Ovary (tissue), 9 donors: ENCODE measurements around the gene MAML2. TPM values are rescaled to one million over a fixed set of nuclear protein-coding genes. Genes with fewer than 3 reads are reported as not detected.

Experiments
- DNase-seq, 5 donors: peaks; one replicate each; pipeline ENCODE4 v3.0.0-alpha.2; 2019 to 2020
- H3K27ac ChIP-seq, 2 donors: fragments of 200-600 bp; one replicate each; pipeline versions ENCODE4 v1.5.1 to v1.8.0; 2019 to 2022
- H3K27me3 ChIP-seq: fragments of 200-600 bp; one replicate; pipeline ENCODE4 v1.8.0; 2022
- H3K36me3 ChIP-seq: fragments of 200-600 bp; sonication (generic); one replicate; pipeline ENCODE4 v1.5.1; 2019
- H3K4me1 ChIP-seq: one replicate; pipeline ENCODE4 v1.8.1; 2013; ENCODE audit warnings: mild to moderate bottlenecking, moderate library complexity; ENCODE audit not compliant: insufficient read depth
- H3K4me3 ChIP-seq: fragments of 200-600 bp; sonication (generic); one replicate; pipeline ENCODE4 v1.5.1; 2017
- H3K9me3 ChIP-seq, 2 donors: fragments of 200-600 bp in 1 of 2; sonication (generic) in 1 of 2; one replicate each; pipeline versions ENCODE4 v1.5.1 to v1.8.1; 2013 to 2019; ENCODE audit warnings: mild to moderate bottlenecking in 1 of 2, moderate library complexity in 1 of 2
- CTCF ChIP-seq, 3 donors: fragments of 450-650 bp in 2 of 3; fragments of 200-600 bp in 1 of 3; IDR thresholded peaks; one replicate each; pipeline versions ENCODE4 v1.5.1 to v1.8.0; 2016 to 2022; ENCODE audit warnings: antibody characterized with exemption in 3 of 3, mild to moderate bottlenecking in 1 of 3
- EP300 ChIP-seq: sonication (generic); formaldehyde crosslinking; IDR thresholded peaks from one replicate; pipeline ENCODE4 v1.6.1; 2017; ENCODE audit warnings: antibody characterized with exemption
- POLR2A ChIP-seq: fragments of 450-650 bp; IDR thresholded peaks from one replicate; pipeline ENCODE4 v1.6.1; 2017; ENCODE audit warnings: antibody characterized with exemption, mild to moderate bottlenecking, moderate library complexity
- WGBS, 3 donors: extraction: QIAGEN DNeasy Blood & Tissue Kit in 1 of 3; methylation state at CpG; one replicate each; pipeline versions ENCODE4 v1.1.5 to v1.1.7; 2013 to 2017; 5-methylcytosine and 5-hydroxymethylcytosine counted together
- intact Hi-C, 4 donors: fragments of 100-400 bp; cut with DNase I; formaldehyde crosslinking; loops; one replicate each; pipeline versions ENCODE4 v1.11.0 to v1.15.1; 2022 to 2023
- polyA plus RNA-seq, 2 donors: library from polyadenylated mRNA; stranded (reverse); fragments of 200-250 nt in 1 of 2; fragments of 350-450 nt in 1 of 2; fragmentation: Illumina TruSeq in 1 of 2; extraction: RNeasy Lipid Tissue Mini Kit (QIAGEN cat#74804) in 1 of 2; gene quantifications; one replicate each; pipeline ENCODE4 v1.2.3, GENCODE V29; 2013 to 2014
- total RNA-seq, 7 donors: library from RNA; depleted of rRNA in 2 of 7; stranded (reverse); fragments of >200 nt in 2 of 7; fragmentation: NEBNext Ultra II Directional in 3 of 7; extraction: Animal tissue kit (Norgen Biotek cat#: 25700) in 3 of 7; gene quantifications; one replicate each; pipeline versions ENCODE4 v1.1.0 to v1.2.4, GENCODE V29; 2016 to 2023
- donor health status: DM: no; HTN: no; CAD: no; lungs with moderate emphysema.
- donor health status: DM: no; HTN: no; CAD: no.
- donor health status: Bipolar disorder and iron deficiency.
- donor health status: DM: yes; HTN: yes; CAD: no.
- donor health status: DM: no; HTN: no; CAD: no.
- donor health status: DM: yes; HTN: yes; CAD: no.

MAML2 gene
- total and polyA plus RNA-seq, 9 donors = 7.3 to 17.5 (median 14.6) TPM

- H3K4me1 ChIP-seq = peaks cover 3% of the 10 kb centered on the region
- no peak for DNase-seq
- intact Hi-C loops = loop anchor here in 1 of 4 donors (10.0 kb wide), 1 partner anchor 70 kb away; no protein-coding TSS in a partner anchor
- TF ChIP-seq EP300 (no peak), POLR2A (no peak), CTCF (IDR thresholded peaks at IDR 0.05) (no peak)
- H3K36me3 ChIP-seq = no peaks in the 10 kb centered on the region
- H3K27ac ChIP-seq = no peak overlapping the region
- H3K9me3 ChIP-seq = no peaks in the 10 kb centered on the region
- 37 to 58% (median 51%) methylated on average over 4 of the region's 4 CpGs for WGBS, 3 donors
- H3K27me3 ChIP-seq = no peaks in the 10 kb centered on the region
- no peak overlapping the region for H3K4me3 ChIP-seq
Observed at GRCh38 chr11:96145163-96145585, 197.8 kb downstream of the MAML2 start.

- H3K4me1 ChIP-seq = peaks cover 3% of the 10 kb centered on the region
- H3K9me3 ChIP-seq = no peaks in the 10 kb centered on the region
- no peak overlapping the region for H3K4me3 ChIP-seq
- intact Hi-C loops = loop anchor here in 1 of 4 donors (10.0 kb wide), 1 partner anchor 70 kb away; no protein-coding TSS in a partner anchor
- whole genome bisulfite sequencing, 3 donors = 93 to 95% (median 94%) methylated on average over 2 of the region's 2 CpGs
- no peak for DNase-seq
- TF ChIP-seq EP300 = no peak
- TF ChIP-seq CTCF (IDR thresholded peaks at IDR 0.05) = no peak
- no peak for TF ChIP-seq POLR2A
- H3K36me3 ChIP-seq = no peaks in the 10 kb centered on the region
- no peak overlapping the region for H3K27ac ChIP-seq
- H3K27me3 ChIP-seq = no peaks in the 10 kb centered on the region
Observed at GRCh38 chr11:96144553-96144952, 198.4 kb downstream of the MAML2 start.

GRCh38 chr11:96143041-96143521, 199.9 kb downstream of the MAML2 start:
- Histone ChIP-seq H3K4me1 (peaks cover 3% of the 10 kb centered on the region), H3K27me3 (no peaks in the 10 kb centered on the region), H3K36me3 (no peaks in the 10 kb centered on the region), H3K27ac (no peak overlapping the region), H3K9me3 (no peaks in the 10 kb centered on the region), H3K4me3 (no peak overlapping the region)
- TF ChIP-seq EP300 = no peak
- no peak for TF ChIP-seq POLR2A
- TF ChIP-seq CTCF (IDR thresholded peaks at IDR 0.05) = no peak
- DNase-seq = no peak
- intact Hi-C loops = loop anchor here in 1 of 4 donors (10.0 kb wide), 1 partner anchor 68 kb away; no protein-coding TSS in a partner anchor
- WGBS, 3 donors = 18 to 26% (median 22%) methylated on average over 5 of the region's 5 CpGs

- peaks cover 3% of the 10 kb centered on the region for H3K4me1 ChIP-seq
- intact Hi-C loops = loop anchor here in 1 of 4 donors (10.0 kb wide), 1 partner anchor 67 kb away; no protein-coding TSS in a partner anchor
- no peak for DNase-seq
- H3K27ac ChIP-seq = no peak overlapping the region
- H3K4me3 ChIP-seq = no peak overlapping the region
- WGBS, 3 donors = 97 to 98% (median 98%) methylated on average over 9 of the region's 9 CpGs
- TF ChIP-seq CTCF (IDR thresholded peaks at IDR 0.05) (no peak), EP300 (no peak), POLR2A (no peak)
- no peaks in the 10 kb centered on the region for H3K36me3 ChIP-seq
- no peaks in the 10 kb centered on the region for H3K27me3 ChIP-seq
- H3K9me3 ChIP-seq = no peaks in the 10 kb centered on the region
Observed at GRCh38 chr11:96141626-96142025, 201.4 kb downstream of the MAML2 start.
